Mesenteric fat pad (tissue), 1 donor: ENCODE results near the gene PIP4K2B. TPM values are rescaled to one million over a fixed set of nuclear protein-coding genes. Genes with fewer than 3 reads are reported as not detected.

ENCODE experiments used
- DNase-seq: peaks from one replicate; pipeline ENCODE4 v3.0.0-alpha.2; 2020; ENCODE audit warnings: low spot score
- total RNA-seq: library from RNA; stranded (reverse); fragmentation: NEBNext Ultra II Directional; extraction: Animal tissue kit (Norgen Biotek cat#: 25700); gene quantifications from one replicate; pipeline ENCODE4 v1.2.1, GENCODE V29; 2021
- donor health status: DM: yes; HTN: yes; CAD: no.

The PIP4K2B gene
- total RNA-seq, 1 donor from 2014 or later = 41.6 TPM

DNA sequence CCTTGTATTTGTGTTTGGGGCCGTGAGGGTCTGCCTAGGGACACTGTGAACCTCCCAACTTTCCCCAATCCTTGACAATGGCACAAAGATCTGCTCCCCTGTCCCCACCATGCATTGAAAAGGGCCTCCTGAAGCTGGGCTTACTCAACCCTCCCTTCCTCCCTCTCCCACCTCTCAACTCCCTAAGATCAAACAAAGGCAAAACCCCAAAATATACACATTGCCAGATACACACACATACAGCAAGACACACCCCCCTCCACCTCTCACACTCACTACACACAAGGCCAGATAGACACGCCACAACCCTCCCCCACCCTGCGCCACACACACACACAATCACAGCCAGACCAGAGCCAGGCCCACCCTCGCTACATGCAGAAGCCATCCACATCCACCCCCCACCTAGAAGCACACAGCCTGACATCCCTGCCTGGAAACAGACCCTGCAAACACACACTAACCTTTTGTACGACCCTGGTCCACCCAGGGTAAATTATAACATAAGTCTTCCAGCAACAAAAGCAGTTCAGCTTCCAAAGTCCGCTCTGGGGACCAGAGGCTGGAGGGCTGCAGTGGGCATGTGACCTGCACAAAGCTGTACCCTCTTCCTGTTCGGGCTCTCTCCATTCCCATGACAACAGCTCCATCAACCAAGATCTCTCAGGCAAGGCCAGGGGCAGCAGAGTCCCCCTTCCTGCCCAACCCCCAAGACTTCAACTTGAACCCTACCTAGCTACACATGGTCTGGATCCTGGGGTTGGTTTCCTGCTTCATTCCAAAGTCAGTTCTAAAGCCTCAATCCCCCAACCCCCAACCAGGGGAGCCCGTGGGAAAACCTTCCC is 53.1 kb downstream of the PIP4K2B start:
- DNase-seq = no peak

DNA sequence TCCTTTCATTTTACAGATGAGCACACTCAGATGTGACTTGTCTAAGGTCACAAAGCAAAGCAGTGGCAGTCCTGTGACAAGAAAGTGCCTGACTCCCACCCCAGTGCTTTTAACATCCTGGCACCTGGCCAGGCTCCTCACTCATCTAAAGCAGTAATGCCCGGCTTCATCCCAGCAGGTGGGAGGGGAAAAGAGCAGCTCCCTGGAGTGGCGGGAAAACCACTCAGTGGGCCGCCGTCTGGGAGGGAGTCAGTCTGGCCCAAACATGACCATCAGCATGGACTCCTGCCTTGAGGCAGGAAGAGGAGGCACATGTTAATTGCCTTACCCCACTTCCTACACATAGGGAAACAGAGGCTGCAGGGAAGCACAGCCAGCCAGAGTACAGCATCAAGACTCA is 53.8 kb downstream of the PIP4K2B start:
- no peak for DNase-seq

GRCh38 chr17:38743556-38744171 is 55.7 kb downstream of the PIP4K2B start:
- no peak for DNase-seq

DNA sequence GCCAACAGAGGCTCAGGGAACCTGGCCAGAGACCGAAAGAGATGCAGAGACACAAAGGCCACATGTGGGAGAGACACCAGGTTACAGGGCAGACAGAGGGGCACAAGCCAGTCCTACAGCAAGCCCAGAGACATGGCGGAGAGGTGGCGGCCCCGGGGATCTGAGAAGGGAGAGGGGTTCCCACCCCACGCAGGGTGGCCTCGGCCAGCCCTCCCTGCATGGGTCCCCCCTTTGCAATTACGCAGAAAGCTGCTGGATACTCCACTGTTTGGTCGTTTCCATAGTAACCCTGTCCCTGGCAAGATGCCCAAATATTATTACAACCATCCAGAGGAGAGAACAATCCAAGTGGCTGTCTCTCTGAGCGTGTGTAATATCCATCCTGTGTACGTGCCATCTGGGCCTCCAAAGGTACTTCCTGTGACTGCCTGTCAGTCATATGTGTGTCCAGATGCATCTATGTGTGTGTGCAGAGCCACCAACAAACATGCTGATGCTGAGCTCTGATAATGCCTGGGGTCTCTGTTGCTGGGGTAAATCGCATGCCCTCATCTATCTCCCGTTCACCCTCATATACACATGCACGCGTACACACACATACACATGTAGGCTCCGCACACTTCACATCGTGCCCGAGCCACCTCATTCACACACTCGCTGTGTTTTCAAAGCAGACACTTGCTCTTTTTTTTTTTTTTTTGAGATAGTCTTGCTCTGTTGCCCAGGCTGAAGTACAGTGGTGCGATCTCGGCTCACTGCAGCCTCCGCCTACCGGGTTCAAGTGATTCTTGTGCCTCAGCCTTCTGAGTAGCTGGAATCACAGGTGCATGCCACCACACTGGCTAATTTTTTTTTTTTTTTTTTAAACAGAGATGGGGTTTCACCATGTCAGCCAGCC is 56.7 kb downstream of the PIP4K2B start:
- no peak for DNase-seq

DNA sequence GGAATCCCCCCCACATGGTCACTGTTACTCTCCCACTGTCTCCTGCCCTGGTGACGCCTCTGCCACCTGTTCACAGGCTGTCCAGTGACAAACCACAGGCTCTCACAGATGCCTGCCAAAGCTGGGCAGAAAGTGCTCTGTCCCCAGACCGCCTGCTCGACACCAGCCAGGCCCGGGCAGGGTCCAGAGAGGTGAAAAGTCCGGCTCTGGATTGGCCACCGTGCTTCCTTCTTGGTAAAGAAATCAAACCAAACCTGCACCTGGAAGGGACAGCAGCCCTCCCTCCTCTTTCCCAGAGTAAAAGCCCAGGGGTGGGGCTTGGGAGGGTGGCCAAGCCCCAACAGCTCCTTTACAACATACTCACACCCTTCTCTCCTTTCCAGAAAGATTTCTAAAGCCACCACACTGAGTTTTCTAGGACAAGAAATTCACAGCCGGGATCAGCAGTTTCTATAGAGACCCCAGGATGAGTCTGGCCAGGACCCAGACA is 57.4 kb downstream of the PIP4K2B start:
- no peak for DNase-seq

DNA sequence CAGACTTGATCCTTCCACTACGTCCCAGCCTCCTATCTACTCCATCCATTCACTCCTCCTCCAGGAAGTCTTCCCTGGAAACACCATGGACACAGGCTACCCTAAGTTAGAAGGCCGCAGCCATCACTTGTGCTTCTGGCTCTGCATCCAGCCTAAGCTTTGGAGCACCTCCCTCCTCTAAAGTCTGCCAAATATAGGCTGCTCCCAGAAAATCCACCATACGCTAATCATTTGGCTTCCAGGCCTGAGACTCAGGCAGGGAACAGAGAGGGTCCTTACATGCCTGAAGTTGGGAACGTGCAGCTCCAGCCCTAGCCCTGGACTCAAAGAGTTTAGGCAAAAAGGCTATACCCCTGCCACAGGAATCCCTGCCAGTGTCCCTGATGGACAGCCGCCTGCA is 57.9 kb downstream of the PIP4K2B start:
- DNase-seq = no peak

GRCh38 chr17:38740806-38741205 is 58.5 kb downstream of the PIP4K2B start:
- no peak for DNase-seq

GRCh38 chr17:38740044-38740443 is 59.3 kb downstream of the PIP4K2B start:
- no peak for DNase-seq

DNA sequence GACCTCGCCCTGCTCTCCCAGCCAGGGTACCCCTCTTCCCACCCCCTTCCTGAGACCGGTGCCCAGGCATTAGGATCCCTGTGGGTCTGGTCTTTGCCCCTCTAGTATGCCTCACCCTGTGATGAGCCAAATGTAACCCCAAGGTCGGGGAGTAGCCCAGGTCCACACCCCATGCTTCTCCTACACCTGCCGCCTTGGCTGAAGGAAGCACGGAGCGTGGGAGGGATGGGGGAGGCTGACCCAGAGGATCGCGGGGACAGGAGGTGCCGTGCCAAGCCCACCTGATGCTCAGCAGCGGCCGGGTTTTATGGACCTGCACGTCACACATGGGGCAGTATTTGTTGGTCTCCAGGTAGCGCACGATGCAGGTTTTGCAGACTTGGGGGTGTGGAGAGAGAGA is 60.1 kb downstream of the PIP4K2B start:
- no peak for DNase-seq

DNA sequence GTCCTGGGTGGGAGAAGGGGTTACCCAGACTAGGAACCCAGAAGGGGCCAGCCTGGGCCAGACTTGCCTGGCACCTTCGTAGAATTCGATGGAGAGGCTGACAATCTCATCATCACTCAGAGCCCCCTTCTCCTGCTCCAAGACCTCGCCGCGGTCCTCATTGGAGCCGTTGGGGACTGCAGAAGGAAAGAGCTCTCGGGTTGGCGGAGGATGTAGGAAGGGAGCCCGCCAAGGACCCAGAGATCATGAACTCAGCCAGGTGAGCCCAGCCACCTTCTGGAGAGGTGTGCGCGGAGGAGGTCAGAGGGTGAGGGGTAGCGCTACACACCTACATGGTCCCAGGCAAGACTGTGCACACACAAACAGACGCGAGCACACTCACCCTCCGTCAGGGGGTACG is 60.7 kb downstream of the PIP4K2B start:
- no peak for DNase-seq

- DNase-seq = no peak
These were observed 61.2 kb downstream of the PIP4K2B start for GRCh38 chr17:38738007-38738662.

GRCh38 chr17:38735161-38735997 is 64.0 kb downstream of the PIP4K2B start:
- no peak for DNase-seq

GRCh38 chr17:38733982-38734973 is 65.1 kb downstream of the PIP4K2B start:
- DNase-seq = no peak

DNA sequence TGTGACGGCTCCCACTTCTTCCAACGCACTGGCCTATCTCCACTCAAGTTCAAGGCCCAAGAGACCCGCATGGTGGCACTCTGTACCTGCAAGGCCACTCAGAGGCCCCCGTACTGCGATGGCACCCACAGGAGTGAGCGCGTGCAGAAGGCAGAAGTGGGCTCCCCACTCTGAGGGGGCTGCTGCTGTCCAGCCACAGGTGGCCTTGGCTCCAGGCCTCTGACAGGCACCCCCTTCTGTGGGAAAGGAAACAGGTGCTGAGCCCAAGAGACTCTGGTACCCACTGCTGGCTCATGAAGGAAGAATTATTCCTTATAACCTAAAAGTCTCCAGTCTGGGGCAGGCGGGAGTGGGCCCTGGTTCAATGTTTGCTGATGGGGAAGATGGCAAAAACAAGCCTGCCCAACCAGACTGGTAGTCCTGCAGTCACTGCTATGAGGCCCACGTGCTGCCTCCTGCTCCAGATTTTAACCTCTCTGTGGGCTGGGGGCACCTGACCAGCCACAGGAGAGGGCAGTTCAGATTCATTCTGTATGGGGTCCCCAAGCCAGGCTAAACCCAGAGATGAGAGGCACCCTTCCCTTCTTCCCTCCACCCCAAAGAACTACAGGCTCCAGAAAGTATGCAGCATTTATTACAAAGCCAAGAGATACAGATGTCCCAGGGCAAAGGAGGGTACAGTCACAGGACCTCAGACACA is 65.9 kb downstream of the PIP4K2B start:
- no peak for DNase-seq

- no peak for DNase-seq
These were observed 66.7 kb downstream of the PIP4K2B start for GRCh38 chr17:38732376-38733281.

DNA sequence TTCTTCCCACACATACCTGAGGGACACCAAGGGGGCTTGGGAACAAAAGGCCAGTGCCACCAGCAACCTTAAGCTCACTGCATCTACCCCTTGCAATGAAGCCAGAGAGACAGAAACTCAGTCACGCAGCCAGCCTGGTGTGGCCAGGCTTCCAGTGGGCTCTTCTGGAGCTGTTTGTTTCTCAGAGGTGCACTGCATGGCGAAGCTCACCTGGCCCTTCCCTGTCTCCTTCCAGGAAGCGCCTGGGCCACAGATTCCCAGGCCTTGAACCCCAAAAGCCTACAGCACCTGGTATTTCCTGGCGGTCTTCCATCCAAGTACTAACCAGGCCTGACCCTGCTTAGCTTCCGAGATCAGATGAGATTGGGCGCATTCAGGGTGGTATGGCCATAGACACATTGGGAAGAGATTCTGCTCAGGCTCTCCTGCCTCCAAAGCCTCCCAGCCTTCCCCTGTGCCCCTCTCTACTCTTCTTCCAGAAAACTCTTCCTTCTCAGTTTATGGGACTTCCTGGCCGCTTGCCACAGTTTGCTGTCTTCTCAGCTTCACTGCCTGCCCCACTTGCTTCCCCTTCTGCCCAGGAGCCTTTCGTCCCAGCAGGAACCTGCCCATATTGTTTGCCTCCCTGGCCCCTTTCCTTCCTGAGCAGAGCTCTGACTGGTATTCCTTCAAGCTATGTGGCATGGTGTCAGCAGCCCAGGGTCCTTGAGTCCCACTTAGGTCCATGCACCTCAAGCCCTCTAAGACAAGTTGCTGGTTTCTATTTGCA is 67.6 kb downstream of the PIP4K2B start:
- DNase-seq = no peak
